Retinal pigment epithelial cell (primary cell): ENCODE results near the gene ACBD4.

ENCODE experiments used
- DNase-seq: peaks from one replicate; pipeline ENCODE4 v3.0.0-alpha.2; 2010; ENCODE audit warnings: low read depth
- H3K4me3 ChIP-seq: 2 replicates; pipeline ENCODE4 v1.5.1; 2011; ENCODE audit warnings: mild to moderate bottlenecking, low read length, control low read depth, moderate library complexity
- CTCF ChIP-seq: conservative IDR thresholded peaks from 2 replicates; pipeline ENCODE4 v1.5.1; 2011; ENCODE audit warnings: low read depth, low read length, control low read depth, inconsistent platforms

The ACBD4 gene, protein sequence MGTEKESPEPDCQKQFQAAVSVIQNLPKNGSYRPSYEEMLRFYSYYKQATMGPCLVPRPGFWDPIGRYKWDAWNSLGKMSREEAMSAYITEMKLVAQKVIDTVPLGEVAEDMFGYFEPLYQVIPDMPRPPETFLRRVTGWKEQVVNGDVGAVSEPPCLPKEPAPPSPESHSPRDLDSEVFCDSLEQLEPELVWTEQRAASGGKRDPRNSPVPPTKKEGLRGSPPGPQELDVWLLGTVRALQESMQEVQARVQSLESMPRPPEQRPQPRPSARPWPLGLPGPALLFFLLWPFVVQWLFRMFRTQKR

GRCh38 chr17:45135192-45135977 lies at the start of gene ACBD4:
Gene ACBD4, plus strand, starts transcription at chr17:45135687. Its CDS starts 458 bp downstream, at chr17:45136145.
- peak; percentile 89 for DNase-seq
- H3K4me3 ChIP-seq, result peak within 1 kb of the TSS; percentile 71
- peak; percentile 100 for TF ChIP-seq CTCF

DNA sequence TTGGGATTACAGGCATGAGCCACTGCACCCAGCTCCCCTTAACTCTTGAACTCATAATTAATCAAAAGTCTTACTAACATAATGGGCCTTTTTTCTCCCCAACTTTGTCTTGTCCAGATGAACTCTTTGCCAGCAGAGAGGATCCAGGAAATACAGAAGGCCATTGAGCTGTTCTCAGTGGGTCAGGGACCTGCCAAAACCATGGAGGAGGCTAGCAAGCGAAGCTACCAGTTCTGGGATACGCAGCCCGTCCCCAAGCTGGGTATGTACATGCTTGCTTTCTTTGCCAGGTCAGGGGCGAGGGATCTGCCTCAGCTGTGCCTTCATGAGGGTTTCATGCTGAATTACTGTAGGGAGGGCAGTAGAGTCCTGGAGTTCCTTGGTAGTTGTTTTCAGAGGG lies 49.1 kb upstream of the ACBD4 start:
- no peak for DNase-seq
- no peak for TF ChIP-seq CTCF
- no peak overlapping the region for H3K4me3 ChIP-seq

GRCh38 chr17:45086865-45087503 lies 48.5 kb upstream of the ACBD4 start:
- no peak for TF ChIP-seq CTCF
- DNase-seq, result no peak

GRCh38 chr17:45087504-45087975 lies 47.9 kb upstream of the ACBD4 start:
- DNase-seq, result no peak
- no peak for TF ChIP-seq CTCF
- no peak overlapping the region for H3K4me3 ChIP-seq

More at GRCh38 chr17:45086865-45087503, 48.5 kb upstream of the ACBD4 start:
- H3K4me3 ChIP-seq, result no peak overlapping the region

GRCh38 chr17:45087978-45088377 lies 47.5 kb upstream of the ACBD4 start:
- no peak for TF ChIP-seq CTCF
- DNase-seq, result no peak
- H3K4me3 ChIP-seq, result no peak overlapping the region

- TF ChIP-seq CTCF, result no peak
- DNase-seq, result no peak
- no peak overlapping the region for H3K4me3 ChIP-seq
Measured at GRCh38 chr17:45088741-45089140, 46.7 kb upstream of the ACBD4 start.
